GM13976 (cell line): ENCODE measurements around the gene THRAP3.

Source experiments
- DNase-seq: peaks from one replicate; pipeline ENCODE4 v3.0.0; 2012; ENCODE audit warnings: low spot score
- in situ Hi-C: fragments of 300-500 bp; cut with MboI; formaldehyde crosslinking; loops from one replicate; pipeline ENCODE4 v1.12.0; 2022; ENCODE audit warnings: low sequenced_read_pairs, mixed read lengths, inconsistent platforms; ENCODE audit not compliant: unreplicated experiment
- TF ChIP-seq, protein P1 (sequence below): IDR thresholded peaks from 2 replicates; pipeline ENCODE4 v1.5.1; 2012; ENCODE audit warnings: borderline replicate concordance, mild to moderate bottlenecking; ENCODE audit not compliant: insufficient read depth; ENCODE audit errors: extremely low read depth, missing control alignments, control extremely low read depth

THRAP3 gene

DNA sequence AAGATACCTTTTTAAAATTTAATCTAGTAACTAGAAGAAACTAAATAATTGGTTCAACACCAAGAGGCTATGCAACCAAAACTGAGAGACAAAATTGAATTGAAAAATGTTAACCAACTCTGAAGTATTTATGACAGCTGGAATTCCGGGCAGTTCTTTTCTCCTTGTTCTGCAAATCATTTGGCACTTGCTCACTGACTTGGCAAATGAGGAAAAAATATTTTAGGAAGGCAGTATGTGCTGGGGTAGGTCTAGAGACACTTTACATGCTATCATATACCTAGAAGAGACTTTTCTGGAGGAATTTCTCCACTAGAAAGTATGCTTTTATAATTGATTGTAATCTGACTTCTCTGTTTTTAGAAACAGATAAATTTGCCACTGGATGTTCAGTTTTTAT, 59.8 kb downstream of the THRAP3 start:
- in situ Hi-C loops, result no loop called here
- no peak for DNase-seq
- TF ChIP-seq, protein P1, sequence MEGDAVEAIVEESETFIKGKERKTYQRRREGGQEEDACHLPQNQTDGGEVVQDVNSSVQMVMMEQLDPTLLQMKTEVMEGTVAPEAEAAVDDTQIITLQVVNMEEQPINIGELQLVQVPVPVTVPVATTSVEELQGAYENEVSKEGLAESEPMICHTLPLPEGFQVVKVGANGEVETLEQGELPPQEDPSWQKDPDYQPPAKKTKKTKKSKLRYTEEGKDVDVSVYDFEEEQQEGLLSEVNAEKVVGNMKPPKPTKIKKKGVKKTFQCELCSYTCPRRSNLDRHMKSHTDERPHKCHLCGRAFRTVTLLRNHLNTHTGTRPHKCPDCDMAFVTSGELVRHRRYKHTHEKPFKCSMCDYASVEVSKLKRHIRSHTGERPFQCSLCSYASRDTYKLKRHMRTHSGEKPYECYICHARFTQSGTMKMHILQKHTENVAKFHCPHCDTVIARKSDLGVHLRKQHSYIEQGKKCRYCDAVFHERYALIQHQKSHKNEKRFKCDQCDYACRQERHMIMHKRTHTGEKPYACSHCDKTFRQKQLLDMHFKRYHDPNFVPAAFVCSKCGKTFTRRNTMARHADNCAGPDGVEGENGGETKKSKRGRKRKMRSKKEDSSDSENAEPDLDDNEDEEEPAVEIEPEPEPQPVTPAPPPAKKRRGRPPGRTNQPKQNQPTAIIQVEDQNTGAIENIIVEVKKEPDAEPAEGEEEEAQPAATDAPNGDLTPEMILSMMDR, result no peak

DNA sequence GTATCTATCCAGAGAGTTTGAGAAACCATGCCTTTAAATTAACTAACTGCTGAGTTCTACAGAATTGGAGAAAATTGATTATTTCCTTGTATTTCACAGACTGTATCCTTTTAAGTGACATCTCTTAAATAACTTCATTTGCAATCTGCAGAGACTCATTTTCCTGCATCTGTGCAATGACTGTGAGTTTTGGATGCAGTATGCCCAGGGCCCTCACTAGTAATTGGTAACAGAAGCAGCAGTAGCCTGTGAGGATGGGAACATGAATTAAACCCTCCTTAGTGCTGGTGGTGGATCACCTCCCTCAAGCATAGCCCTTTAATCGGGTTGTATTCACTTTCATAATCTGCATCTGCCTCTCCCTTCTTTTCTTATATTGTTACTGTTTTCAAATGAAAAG, 60.3 kb downstream of the THRAP3 start:
- TF ChIP-seq, protein P1, result no peak
- no peak for DNase-seq
- in situ Hi-C loops, result no loop called here

DNA sequence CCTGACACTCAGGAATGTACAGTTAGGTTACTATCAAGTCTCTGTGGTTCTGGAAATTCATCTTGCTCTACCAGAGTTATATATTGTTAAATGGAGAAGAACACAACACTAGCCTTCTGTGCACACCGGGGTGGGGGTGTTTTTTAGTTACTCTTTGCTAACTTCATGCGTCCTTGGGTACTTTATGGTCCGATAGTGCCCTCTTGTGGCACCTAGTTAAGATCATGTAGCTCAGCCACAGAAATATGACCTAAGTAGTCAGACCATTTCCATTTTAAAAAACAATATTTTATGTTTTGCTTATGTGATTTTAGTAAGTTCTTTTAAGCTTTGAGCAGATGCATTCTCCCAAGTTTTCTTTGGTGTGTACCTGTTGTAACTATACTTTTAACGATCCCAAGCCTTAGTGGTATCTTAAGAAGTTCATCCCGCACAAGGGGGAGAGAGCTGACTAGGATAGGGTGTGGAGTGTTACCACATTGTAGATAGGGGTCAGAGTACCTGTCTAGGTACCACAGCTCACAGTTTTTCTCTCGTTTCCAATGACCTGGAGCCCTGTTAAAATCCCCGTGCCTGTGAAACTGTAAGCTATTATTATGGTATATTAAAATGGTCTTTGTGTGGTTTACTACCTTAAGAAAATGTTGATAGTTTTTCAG, 61.3 kb downstream of the THRAP3 start:
- in situ Hi-C loops, result no loop called here
- peak; percentile 79 for DNase-seq
- TF ChIP-seq, protein P1, result peak; percentile 44

DNA sequence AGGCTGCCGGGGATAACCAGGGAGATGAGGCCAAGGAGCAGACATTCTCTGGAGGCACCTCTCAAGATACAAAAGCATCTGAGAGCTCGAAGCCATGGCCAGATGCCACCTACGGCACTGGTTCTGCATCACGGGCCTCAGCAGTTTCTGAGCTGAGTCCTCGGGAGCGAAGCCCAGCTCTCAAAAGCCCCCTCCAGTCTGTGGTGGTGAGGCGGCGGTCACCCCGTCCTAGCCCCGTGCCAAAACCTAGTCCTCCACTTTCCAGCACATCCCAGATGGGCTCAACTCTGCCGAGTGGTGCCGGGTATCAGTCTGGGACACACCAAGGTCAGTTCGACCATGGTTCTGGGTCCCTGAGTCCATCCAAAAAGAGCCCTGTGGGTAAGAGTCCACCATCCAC, 62.6 kb downstream of the THRAP3 start:
- TF ChIP-seq, protein P1, result no peak
- in situ Hi-C loops, result no loop called here

DNA sequence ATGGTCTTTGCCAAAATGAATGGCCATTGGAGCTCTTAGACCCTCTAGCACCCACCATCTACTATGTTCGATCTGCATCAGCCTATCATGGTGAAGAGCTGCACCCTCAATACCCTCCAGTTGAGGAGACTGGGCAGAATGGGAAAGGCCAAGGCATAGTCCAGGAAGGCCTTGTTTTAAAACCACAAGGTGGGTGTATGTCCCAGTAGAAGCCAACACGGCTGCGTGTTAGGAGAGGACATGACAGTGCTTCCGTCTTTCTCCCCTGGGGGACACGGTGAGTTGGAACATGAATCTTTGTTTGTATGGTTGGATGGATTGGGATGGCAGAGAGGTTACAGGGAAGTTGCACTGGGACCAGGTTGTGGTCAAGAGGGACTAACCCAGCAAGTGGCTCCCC, 63.4 kb downstream of the THRAP3 start:
- no peak for DNase-seq
- TF ChIP-seq, protein P1, result no peak
- in situ Hi-C loops, result no loop called here

More for the DNA sequence above, 62.6 kb downstream of the THRAP3 start:
- DNase-seq, result no peak

DNA sequence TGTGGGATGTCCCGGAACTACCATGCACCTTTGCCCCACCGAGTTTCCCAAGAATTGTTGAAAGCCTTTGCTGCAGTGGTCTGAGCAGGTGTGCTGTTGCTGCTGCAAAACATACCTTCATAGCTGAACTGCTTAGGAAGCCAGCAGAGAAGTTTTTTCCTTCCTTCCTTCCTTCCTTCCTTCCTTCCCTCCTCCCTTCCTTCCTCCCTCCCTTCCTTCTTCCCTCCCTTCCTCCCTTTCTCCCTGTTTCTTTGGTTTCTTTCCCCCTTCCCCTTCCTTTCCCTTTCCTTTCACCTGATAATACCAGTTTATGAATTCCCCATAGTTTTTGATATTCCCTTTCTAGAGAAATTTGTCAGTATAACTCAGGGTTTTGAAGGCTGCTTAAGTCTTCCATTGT, 71.1 kb downstream of the THRAP3 start:
- TF ChIP-seq, protein P1, result no peak
- in situ Hi-C loops, result no loop called here
- no peak for DNase-seq
